IMR-90 (cell line): ENCODE data around the gene CCDC28B. TPM values are rescaled to one million over a fixed set of nuclear protein-coding genes. Genes with fewer than 3 reads are reported as not detected.

Experiments
- ATAC-seq: fragments of 200-7000 bp; cut with Tn5 transposase; 2 replicates; pipeline ENCODE4 v1.9.1; 2020; ENCODE audit warnings: low read depth, mild to moderate bottlenecking, moderate library complexity
- BruUV-seq: library from RNA; stranded (reverse); fragments of 400-500 nt; replicated peaks from 2 replicates; lab custom pipeline; 2021; lab: Mats Ljungman, UMichigan
- CTCF ChIA-PET: fragments of 300-600 bp; formaldehyde crosslinking; extraction: SDS; loops from one replicate; lab custom pipeline; 2021; ENCODE audit warnings: antibody characterized with exemption; lab: Yijun Ruan, JAX
- POLR2A ChIA-PET: fragments of 300-600 bp; sonication (Branson Sonifier 250); formaldehyde crosslinking; loops from one replicate; lab custom pipeline; 2022; ENCODE audit warnings: antibody characterized with exemption; ENCODE audit not compliant: unreplicated experiment; lab: Charles Lee
- DNase-seq: peaks from one replicate; pipeline ENCODE4 v3.0.0; 2013
- H2AFZ ChIP-seq: replicated peaks from 2 replicates; pipeline ENCODE3; 2013; ENCODE audit warnings: low read length, mild to moderate bottlenecking; ENCODE audit not compliant: poor library complexity
- H2AK5ac ChIP-seq: 2 replicates; pipeline ENCODE4 v1.6.1; 2013; ENCODE audit warnings: low read depth, low read length, inconsistent platforms
- H2AK9ac ChIP-seq: replicated peaks from 2 replicates; pipeline ENCODE3; 2013; ENCODE audit warnings: mild to moderate bottlenecking, low read depth, low read length, moderate library complexity; ENCODE audit not compliant: poor library complexity
- H2BK120ac ChIP-seq: 2 replicates; pipeline ENCODE4 v1.6.1; 2013; ENCODE audit warnings: low read depth, low read length, inconsistent platforms
- H2BK15ac ChIP-seq: 3 replicates; pipeline ENCODE4 v1.6.1; 2013; ENCODE audit warnings: low read depth, low read length, inconsistent platforms
- H2BK20ac ChIP-seq: 2 replicates; pipeline ENCODE4 v1.6.1; 2013; ENCODE audit warnings: low read depth, mild to moderate bottlenecking, inconsistent platforms, low read length, moderate library complexity
- H2BK5ac ChIP-seq: 2 replicates; pipeline ENCODE4 v1.6.1; 2013; ENCODE audit warnings: mild to moderate bottlenecking, low read depth, low read length, inconsistent platforms; ENCODE audit not compliant: poor library complexity, severe bottlenecking
- H3K14ac ChIP-seq: replicated peaks from 2 replicates; pipeline ENCODE4 v1.6.1; 2013; ENCODE audit warnings: low read depth, low read length, inconsistent platforms
- H3K18ac ChIP-seq: 2 replicates; pipeline ENCODE4 v1.6.1; 2013; ENCODE audit warnings: low read depth, low read length, control low read depth
- H3K23ac ChIP-seq: 2 replicates; pipeline ENCODE4 v1.6.1; 2013; ENCODE audit warnings: low read depth, low read length, inconsistent platforms
- H3K27ac ChIP-seq: 2 replicates; pipeline ENCODE4 v1.5.1; 2013; ENCODE audit warnings: mild to moderate bottlenecking, control low read depth, low read length; ENCODE audit not compliant: insufficient read depth
- H3K27me3 ChIP-seq: 2 replicates; pipeline ENCODE4 v1.6.1; 2013; ENCODE audit warnings: low read length; ENCODE audit not compliant: control insufficient read depth, insufficient read depth
- H3K36me3 ChIP-seq: 2 replicates; pipeline ENCODE4 v1.6.1; 2013; ENCODE audit warnings: low read length, mixed read lengths; ENCODE audit not compliant: control insufficient read depth, insufficient read depth
- H3K4ac ChIP-seq: 2 replicates; pipeline ENCODE4 v1.6.1; 2013; ENCODE audit warnings: low read depth, low read length, inconsistent platforms
- H3K4me1 ChIP-seq: 2 replicates; pipeline ENCODE4 v1.6.1; 2013; ENCODE audit warnings: low read length, mixed read lengths; ENCODE audit not compliant: control insufficient read depth, insufficient read depth
- H3K4me2 ChIP-seq: 2 replicates; pipeline ENCODE4 v1.6.1; 2013; ENCODE audit warnings: low read depth, mild to moderate bottlenecking, control low read depth, low read length, moderate library complexity
- H3K4me3 ChIP-seq: 2 replicates; pipeline ENCODE4 v1.5.1; 2013; ENCODE audit warnings: low read depth, mild to moderate bottlenecking, control low read depth, low read length, moderate library complexity; ENCODE audit not compliant: insufficient read depth
- H3K56ac ChIP-seq: 2 replicates; pipeline ENCODE4 v1.6.1; 2013; ENCODE audit warnings: low read length, inconsistent platforms; ENCODE audit not compliant: insufficient read depth; ENCODE audit errors: extremely low read depth
- H3K79me1 ChIP-seq, 2 experiments: 2 replicates each; pipeline ENCODE4 v1.6.1; 2013; ENCODE audit warnings: low read length in 2 of 2, inconsistent platforms in 1 of 2, low read depth in 1 of 2
- H3K9ac ChIP-seq: 2 replicates; pipeline ENCODE4 v1.6.1; 2013; ENCODE audit warnings: low read depth, low read length, control low read depth
- H3K9me1 ChIP-seq: 2 replicates; pipeline ENCODE4 v1.6.1; 2013; ENCODE audit warnings: low read length, inconsistent platforms; ENCODE audit not compliant: insufficient read depth
- H3K9me3 ChIP-seq: 2 replicates; pipeline ENCODE4 v1.6.1; 2013; ENCODE audit warnings: low read length; ENCODE audit not compliant: control insufficient read depth, insufficient read depth
- H4K20me1 ChIP-seq: 2 replicates; pipeline ENCODE4 v1.6.1; 2013; ENCODE audit warnings: low read length, inconsistent platforms; ENCODE audit not compliant: insufficient read depth
- H4K5ac ChIP-seq: 2 replicates; pipeline ENCODE4 v1.6.1; 2013; ENCODE audit warnings: mild to moderate bottlenecking, low read depth, low read length, control low read depth
- H4K8ac ChIP-seq, 2 experiments: 2 replicates each; pipeline ENCODE4 v1.6.1; 2013; ENCODE audit warnings: low read depth in 2 of 2, low read length in 2 of 2, control low read depth in 1 of 2, inconsistent platforms in 1 of 2
- H4K91ac ChIP-seq: 2 replicates; pipeline ENCODE4 v1.6.1; 2013; ENCODE audit warnings: low read depth, low read length, inconsistent platforms; ENCODE audit not compliant: insufficient read depth
- BHLHE40 ChIP-seq: fragments of 150-350 bp; IDR thresholded peaks from 2 replicates; pipeline ENCODE4 v1.6.1; 2016; ENCODE audit warnings: mild to moderate bottlenecking, low read depth, low read length
- CEBPB ChIP-seq: IDR thresholded peaks from 2 replicates; pipeline ENCODE4 v1.6.1; 2012; ENCODE audit warnings: low read depth, low read length, improper control_type of control experiment
- CHD1 ChIP-seq: IDR thresholded peaks from 2 replicates; pipeline ENCODE4 v1.6.1; 2012; ENCODE audit warnings: low read depth, low read length, improper control_type of control experiment
- MAFK ChIP-seq: IDR thresholded peaks from 2 replicates; pipeline ENCODE4 v1.6.1; 2012; ENCODE audit warnings: low read depth, low read length, improper control_type of control experiment
- MXI1 ChIP-seq: IDR thresholded peaks from 2 replicates; pipeline ENCODE4 v1.6.1; 2012; ENCODE audit warnings: low read depth, mild to moderate bottlenecking, low read length, moderate library complexity, borderline replicate concordance
- RCOR1 ChIP-seq: IDR thresholded peaks from 2 replicates; pipeline ENCODE4 v1.6.1; 2012; ENCODE audit warnings: mild to moderate bottlenecking, low read length, improper control_type of control experiment; ENCODE audit not compliant: insufficient replicate concordance
- RFX5 ChIP-seq: IDR thresholded peaks from 2 replicates; pipeline ENCODE4 v1.8.0; 2012; ENCODE audit warnings: low read depth, mild to moderate bottlenecking, low read length, moderate library complexity
- SMC3 ChIP-seq: fragments of 150-350 bp; IDR thresholded peaks from 2 replicates; pipeline ENCODE4 v1.6.1; 2016; ENCODE audit warnings: low read depth, mild to moderate bottlenecking, antibody characterized with exemption, low read length, moderate library complexity
- WGBS, 2 experiments: methylation state at CpG; one replicate each; pipeline versions ENCODE4 v1.1.5 to v1.1.7; 2013; ENCODE audit warnings: missing lambda C conversion rate in 2 of 2; ENCODE audit not compliant: insufficient read length in 1 of 2; ENCODE audit errors: extremely low coverage in 2 of 2; 5-methylcytosine and 5-hydroxymethylcytosine counted together
- dilution Hi-C: fragments of 300-500 bp; cut with HindIII; formaldehyde crosslinking; loops from one replicate; pipeline ENCODE4 v1.14.3; 2018; ENCODE audit warnings: low sequenced_read_pairs; ENCODE audit not compliant: unreplicated experiment
- in situ Hi-C: fragments of 300-500 bp; cut with MboI; formaldehyde crosslinking; loops from 3 replicates; pipeline ENCODE4 v1.14.3; 2019; ENCODE audit warnings: low sequenced_read_pairs, inconsistent platforms, mixed read lengths
- intact Hi-C: fragments of 100-400 bp; cut with micrococcal nuclease; formaldehyde crosslinking; loops from 2 replicates; pipeline ENCODE4 v1.10.0; 2022
- polyA plus RNA-seq, 3 experiments: library from polyadenylated mRNA; depleted of rRNA; stranded (reverse); fragments of >200 nt; gene quantifications; 2 replicates each; pipeline ENCODE4 v1.2.3, GENCODE V29; 2012; ENCODE audit warnings: low replicate concordance in 1 of 3
- total RNA-seq: library from RNA; depleted of rRNA; stranded (reverse); fragments of >200 nt; gene quantifications from 2 replicates; pipeline ENCODE4 v1.2.3, GENCODE V29; 2012
- TF ChIP-seq, protein P1 (sequence below): conservative IDR thresholded peaks from 2 replicates; pipeline ENCODE4 v1.5.1; 2012; ENCODE audit warnings: mild to moderate bottlenecking, low read depth, low read length, improper control_type of control experiment
- TF ChIP-seq, protein P2 (sequence below): fragments of 150-350 bp; IDR thresholded peaks from 2 replicates; pipeline ENCODE4 v1.6.1; 2016; ENCODE audit warnings: low read depth, mild to moderate bottlenecking, low read length, moderate library complexity, borderline replicate concordance
- TF ChIP-seq, protein P3 (sequence below): fragments of 150-350 bp; IDR thresholded peaks from 2 replicates; pipeline ENCODE4 v1.6.1; 2017; ENCODE audit warnings: mild to moderate bottlenecking, antibody characterized with exemption, low read length, low read depth

CCDC28B gene
- total and polyA plus RNA-seq, 2 of the 4 experiments (the other 2 are of a cell fraction), result 17.2 to 18.4 TPM

DNA sequence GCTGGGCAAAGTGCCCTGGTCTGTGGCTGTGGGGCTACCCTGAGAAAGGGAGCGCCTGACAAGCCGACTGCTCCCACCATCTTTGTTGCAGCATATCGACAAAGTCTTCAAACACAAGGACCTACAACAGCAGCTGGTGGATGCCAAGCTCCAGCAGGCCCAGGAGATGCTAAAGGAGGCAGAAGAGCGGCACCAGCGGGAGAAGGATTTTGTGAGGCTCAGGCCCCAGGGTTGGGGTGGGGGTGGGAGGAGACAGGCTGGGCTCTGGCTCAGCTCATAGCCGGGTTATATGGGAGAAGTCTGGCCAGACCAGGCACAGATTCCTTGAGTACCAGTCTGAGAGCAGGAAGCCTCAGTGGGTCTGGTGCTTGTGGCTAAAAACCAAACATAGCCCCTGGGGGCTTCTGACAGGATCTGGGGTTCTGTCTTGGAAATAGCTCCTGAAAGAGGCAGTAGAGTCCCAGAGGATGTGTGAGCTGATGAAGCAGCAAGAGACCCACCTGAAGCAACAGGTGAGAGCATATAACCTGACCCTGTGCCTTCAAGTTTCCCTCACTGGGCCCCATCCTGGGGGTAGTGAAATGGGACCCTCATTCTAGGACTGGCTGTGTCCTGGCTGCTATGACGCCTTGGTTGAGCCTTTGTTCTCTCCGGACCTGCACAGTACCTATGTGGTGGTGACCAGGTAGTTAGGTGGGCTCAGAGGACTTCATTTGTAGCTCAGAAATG lies 8.0 kb upstream of the CCDC28B start:
- CTCF ChIA-PET, result no interaction called here
- no TSS peak for BruUV-seq
- no peak overlapping the region for H3K4me2 ChIP-seq

More for the DNA sequence above, 8.0 kb upstream of the CCDC28B start:
- no peak overlapping the region for H2AK9ac ChIP-seq
- H3K9me1 ChIP-seq, result peaks cover 8% of the 10 kb centered on the region; the same call in 1 of the 2 replicates
- H2BK120ac ChIP-seq, result no peak overlapping the region
- in situ Hi-C loops (no loop called here), intact Hi-C loops (no loop called here), dilution Hi-C loops (no loop called here)
- H3K4ac ChIP-seq, result no peak overlapping the region
- ATAC-seq, result no peak
- POLR2A ChIA-PET, result interaction anchor here (0.8 kb wide), 1 partner anchor 10 kb away, joined by 3 read pairs; no protein-coding TSS in a partner anchor
- H3K14ac ChIP-seq, result no peak overlapping the region
- H2BK5ac ChIP-seq, result no peak overlapping the region
- TF ChIP-seq, protein P1, sequence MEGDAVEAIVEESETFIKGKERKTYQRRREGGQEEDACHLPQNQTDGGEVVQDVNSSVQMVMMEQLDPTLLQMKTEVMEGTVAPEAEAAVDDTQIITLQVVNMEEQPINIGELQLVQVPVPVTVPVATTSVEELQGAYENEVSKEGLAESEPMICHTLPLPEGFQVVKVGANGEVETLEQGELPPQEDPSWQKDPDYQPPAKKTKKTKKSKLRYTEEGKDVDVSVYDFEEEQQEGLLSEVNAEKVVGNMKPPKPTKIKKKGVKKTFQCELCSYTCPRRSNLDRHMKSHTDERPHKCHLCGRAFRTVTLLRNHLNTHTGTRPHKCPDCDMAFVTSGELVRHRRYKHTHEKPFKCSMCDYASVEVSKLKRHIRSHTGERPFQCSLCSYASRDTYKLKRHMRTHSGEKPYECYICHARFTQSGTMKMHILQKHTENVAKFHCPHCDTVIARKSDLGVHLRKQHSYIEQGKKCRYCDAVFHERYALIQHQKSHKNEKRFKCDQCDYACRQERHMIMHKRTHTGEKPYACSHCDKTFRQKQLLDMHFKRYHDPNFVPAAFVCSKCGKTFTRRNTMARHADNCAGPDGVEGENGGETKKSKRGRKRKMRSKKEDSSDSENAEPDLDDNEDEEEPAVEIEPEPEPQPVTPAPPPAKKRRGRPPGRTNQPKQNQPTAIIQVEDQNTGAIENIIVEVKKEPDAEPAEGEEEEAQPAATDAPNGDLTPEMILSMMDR, result no peak
- TF ChIP-seq, protein P2, sequence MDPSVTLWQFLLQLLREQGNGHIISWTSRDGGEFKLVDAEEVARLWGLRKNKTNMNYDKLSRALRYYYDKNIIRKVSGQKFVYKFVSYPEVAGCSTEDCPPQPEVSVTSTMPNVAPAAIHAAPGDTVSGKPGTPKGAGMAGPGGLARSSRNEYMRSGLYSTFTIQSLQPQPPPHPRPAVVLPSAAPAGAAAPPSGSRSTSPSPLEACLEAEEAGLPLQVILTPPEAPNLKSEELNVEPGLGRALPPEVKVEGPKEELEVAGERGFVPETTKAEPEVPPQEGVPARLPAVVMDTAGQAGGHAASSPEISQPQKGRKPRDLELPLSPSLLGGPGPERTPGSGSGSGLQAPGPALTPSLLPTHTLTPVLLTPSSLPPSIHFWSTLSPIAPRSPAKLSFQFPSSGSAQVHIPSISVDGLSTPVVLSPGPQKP, result no peak
- TF ChIP-seq SMC3, result no peak
- no peak for TF ChIP-seq MXI1
- TF ChIP-seq CEBPB, result no peak
- TF ChIP-seq BHLHE40, result no peak
- no peak for TF ChIP-seq RCOR1
- no peak for TF ChIP-seq RFX5
- no peak for TF ChIP-seq CHD1
- TF ChIP-seq MAFK, result no peak
- TF ChIP-seq, protein P3, sequence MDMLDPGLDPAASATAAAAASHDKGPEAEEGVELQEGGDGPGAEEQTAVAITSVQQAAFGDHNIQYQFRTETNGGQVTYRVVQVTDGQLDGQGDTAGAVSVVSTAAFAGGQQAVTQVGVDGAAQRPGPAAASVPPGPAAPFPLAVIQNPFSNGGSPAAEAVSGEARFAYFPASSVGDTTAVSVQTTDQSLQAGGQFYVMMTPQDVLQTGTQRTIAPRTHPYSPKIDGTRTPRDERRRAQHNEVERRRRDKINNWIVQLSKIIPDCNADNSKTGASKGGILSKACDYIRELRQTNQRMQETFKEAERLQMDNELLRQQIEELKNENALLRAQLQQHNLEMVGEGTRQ, result no peak
- H3K23ac ChIP-seq, result no peak overlapping the region
- no peaks in the 10 kb centered on the region for H3K9me3 ChIP-seq
- H4K20me1 ChIP-seq, result peaks cover 35% of the 10 kb centered on the region
- no peak overlapping the region for H3K18ac ChIP-seq
- no peaks in the 10 kb centered on the region for H3K27me3 ChIP-seq
- H2BK20ac ChIP-seq, result no peak overlapping the region
- H4K5ac ChIP-seq, result no peak overlapping the region
- H3K56ac ChIP-seq, result no peak overlapping the region
- H2AFZ ChIP-seq, result no peak overlapping the region
- peaks cover 31 to 75% of the 10 kb centered on the region in 2 experiments for H3K79me1 ChIP-seq
- H2AK5ac ChIP-seq, result no peak overlapping the region
- H4K91ac ChIP-seq, result no peak overlapping the region
- H2BK15ac ChIP-seq, result no peak overlapping the region
- H3K4me1 ChIP-seq, result peaks cover 14% of the 10 kb centered on the region
- H3K36me3 ChIP-seq, result peaks cover 92% of the 10 kb centered on the region
- no peak overlapping the region for H3K27ac ChIP-seq
- 96% methylated on average over 3 of the region's 8 CpGs; no CpG with 5 or more reads in 1 of the 2 experiments for WGBS, 2 experiments
- DNase-seq, result no peak
- H4K8ac ChIP-seq, result no peak overlapping the region
- no peak overlapping the region for H3K9ac ChIP-seq
- H3K4me3 ChIP-seq, result no peak overlapping the region
